GM18858 (cell line): ENCODE data around the gene CD58.

Source experiments
- ATAC-seq: cut with Tn5 transposase; IDR thresholded peaks from one replicate; pipeline ENCODE4 v1.9.1; 2021; ENCODE audit not compliant: unreplicated experiment

CD58 gene

DNA sequence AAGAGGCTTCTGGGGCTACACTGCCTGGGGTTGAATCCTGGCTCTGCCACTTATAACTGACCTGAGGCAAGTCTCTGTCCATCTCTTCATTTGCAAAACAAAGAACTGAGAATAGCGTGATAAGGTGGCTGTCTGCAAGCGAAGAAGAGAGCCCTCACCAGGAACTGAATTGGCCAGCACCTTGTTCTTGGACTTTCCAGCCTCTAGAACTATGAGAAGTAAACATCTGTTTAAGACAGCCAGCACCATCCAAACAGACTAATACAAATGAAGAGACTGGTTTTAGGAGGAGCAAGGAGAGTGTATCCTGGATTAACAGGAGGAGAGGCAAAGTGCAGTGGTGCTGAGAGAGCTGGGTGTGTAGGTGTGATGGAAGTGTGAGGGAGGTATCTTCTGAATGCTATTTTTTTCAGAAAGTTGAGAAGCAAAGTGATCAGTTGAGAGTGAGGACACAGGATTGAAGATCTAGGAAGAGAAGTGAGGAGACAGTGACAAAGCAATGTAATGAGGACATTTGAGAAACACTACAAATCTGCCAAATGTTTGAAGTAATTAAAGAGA lies 59.3 kb downstream of the CD58 start:
- no peak for ATAC-seq

DNA sequence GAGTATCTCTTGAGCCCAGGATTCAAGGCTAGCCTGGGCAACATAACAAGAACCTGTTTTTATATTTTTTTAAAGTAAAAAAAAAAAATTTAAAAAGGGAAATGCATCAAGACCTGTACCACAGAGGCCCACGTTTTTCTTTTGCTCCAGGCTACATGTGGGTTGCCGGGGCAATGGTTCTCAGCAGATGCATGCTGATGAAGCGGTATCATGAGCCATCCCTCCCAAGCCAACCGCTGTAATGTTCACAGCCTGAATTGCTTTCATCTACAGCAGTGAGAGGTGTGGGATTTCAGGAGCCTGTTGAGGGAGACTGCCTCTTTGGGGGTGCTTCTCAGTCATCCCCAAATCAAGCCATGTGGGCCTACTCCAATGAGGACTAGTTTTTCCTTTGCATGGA lies 60.5 kb downstream of the CD58 start:
- no peak for ATAC-seq

DNA sequence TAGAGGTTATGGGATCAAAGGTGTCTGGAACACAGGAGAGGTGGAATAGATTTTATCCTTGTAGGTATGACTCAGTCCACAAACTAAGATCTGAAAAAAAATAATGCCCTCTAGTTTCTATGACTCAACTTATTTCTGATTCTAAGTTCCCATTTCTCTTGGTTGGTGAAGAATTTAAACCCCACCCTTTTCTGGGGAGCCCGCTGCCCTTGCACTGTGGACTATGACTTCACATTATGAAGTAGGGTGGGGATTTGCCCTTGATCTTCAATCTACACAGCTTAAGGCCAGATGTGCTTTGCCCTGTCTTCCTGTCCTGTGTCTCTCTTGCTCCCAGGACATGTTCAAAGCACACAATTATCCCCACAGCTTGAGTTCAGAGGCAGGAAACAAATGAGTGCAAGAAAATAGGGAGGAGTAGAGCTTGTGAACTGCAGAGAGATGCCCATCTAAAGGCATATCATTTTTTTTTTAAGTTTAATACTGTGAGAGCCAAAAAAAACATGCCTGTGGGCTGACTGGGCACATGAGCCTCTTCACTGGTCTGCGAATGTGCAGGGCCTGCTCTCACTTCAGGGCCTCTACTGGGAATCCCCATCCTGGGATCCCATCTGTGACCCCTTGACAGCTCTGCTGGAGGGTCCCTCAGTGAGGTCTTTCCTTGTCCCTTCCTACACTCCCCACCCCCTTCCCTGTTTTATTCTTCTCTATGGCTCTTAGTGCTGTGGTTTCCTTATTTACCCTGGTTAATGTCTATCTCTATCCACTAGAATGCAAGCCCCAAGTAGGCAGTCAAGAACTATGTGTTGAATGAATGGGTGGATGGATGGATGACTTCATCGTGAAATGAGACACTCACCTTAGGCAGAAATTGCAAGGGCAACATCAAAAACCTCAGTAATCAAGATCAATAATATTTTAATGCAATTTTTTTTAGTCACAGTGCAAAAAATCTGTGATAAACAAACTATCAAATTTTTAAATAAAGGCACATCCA lies 61.5 kb downstream of the CD58 start:
- ATAC-seq, result peak; percentile 38

DNA sequence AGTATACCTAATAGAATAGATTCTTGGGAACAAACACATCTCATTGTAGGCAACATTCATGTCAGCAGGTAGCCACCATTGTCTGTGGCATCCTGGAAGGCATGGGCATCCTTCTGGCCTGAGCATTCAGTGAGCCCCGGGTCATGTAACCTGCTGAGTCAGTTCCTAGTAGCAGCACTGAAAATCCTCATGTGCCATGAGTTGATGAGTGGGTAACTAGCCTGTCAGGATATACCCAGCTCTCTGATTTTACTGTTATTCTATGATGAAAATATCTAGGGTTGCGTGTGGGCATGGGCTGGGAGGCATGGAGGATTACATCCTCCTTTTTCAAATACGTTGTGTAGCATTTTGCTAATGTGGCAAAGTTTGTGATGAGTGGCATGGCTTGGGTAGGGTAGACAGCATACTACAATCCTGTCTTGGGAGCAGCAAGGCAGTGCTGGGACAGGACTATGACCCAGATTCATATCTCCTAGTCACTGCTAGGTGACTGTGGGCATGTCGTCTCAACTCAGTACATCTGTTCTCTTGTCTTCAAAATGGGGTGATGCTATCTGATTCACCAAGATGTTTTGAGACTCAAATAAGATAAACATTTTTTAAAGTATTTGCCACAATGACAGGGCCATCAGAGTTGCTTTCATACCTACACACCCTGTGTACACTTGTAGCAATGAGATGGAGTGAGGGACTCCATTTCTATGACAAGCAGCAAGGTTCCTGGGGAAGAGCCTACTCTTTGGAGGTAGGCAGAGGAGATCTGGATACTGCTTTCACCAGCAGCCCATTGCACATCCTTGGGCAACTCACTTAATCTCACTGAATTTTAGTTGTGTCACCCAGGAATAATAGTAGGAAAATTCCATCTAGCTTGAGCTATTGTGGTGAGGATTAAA lies 62.5 kb downstream of the CD58 start:
- no peak for ATAC-seq

DNA sequence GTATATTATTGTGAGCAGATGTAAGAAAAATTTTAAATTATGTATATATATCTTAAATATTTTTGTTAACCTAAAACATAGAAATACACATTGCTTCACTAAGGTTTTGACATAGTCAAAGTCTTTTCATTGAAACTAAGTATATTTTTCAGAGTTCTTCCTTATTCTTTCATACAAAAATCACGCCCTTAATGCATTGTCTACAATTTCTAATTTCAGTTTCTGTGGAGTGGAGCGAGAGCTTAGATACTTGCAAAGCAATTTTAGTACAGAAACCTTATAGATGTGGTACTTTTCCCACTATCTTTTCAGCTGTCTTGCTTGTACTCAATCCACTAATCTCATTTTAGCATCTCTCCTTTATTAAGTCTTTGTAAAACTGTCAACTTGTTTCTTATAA lies 63.2 kb downstream of the CD58 start:
- ATAC-seq, result no peak

DNA sequence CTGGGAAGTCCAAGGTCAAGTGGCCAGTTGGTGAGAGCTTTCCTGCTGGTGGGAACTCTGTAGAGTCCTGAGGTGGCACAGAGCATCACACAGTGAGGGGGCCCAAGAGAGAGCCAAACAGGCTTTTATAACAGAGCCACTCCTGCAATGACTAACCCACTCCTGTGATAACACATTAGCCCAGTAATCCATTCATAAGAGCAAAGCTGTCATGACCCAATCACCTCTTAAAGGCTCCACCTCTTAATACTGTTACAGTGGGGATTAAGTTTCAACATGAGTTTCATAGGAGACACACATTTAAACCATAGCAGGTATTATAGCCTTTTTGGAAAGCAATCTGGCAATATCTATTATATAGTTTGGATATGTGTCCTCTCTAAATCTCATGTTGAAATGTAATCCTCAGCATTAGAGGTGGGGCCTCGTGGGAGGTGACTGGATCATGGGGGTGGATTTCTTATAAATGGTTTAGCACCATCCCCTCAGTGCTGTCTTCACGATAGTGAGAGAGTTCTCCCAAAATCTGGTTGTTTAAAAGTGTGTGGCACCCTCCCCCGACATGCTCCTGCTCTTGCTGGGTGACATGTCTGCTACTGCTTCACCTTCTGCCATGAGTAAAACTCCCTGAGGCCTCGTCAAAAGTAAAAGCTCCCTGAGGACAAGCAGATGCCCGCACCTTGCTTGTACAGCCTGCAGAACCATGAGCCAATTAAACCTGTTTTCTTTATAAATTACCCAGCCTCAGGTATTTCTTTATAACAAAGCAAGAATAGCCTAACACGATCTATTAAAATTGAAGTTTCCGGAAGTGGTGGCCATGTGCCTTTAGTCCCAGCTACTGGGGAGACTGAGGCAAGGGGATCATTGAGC lies 64.5 kb downstream of the CD58 start:
- ATAC-seq, result no peak

DNA sequence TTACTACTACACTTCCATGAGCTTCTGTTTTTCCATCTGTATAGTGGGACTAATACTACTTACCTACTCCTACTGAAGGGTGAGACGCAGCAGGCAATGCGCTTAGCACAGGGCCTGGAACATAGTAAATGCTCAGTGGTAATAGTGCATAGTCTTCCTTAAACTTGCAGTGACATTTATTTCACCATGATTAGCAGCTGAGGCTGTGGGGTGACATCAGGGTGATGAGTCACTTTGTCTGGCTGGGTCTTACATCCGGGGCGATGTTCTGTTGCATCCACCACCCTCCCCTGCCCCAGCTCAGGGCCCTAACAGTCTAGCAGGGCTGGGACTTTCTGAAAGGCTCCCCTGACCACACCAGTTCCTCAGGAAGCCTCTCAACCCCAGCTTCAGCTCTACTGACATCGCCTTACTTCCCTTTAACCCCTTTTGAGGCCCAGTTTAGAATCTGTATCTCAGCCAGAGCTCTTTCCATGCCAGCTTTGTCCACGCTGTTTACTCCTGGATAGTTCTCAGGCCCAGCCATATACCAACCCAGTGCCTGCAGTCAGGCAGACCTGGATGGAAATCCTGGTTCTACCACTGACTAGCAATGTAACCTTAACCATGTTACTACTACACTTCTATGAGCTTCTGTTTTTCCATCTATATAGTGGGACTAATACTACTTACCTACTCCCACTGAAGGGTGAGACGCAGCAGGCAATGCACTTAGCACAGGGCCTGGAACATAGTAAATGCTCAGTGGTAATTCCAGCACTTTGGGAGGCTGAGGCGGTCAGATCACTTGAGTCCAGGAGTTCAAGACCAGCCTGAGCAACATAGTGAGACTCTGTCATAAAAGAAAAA lies 66.3 kb downstream of the CD58 start:
- peak; percentile 80 for ATAC-seq

DNA sequence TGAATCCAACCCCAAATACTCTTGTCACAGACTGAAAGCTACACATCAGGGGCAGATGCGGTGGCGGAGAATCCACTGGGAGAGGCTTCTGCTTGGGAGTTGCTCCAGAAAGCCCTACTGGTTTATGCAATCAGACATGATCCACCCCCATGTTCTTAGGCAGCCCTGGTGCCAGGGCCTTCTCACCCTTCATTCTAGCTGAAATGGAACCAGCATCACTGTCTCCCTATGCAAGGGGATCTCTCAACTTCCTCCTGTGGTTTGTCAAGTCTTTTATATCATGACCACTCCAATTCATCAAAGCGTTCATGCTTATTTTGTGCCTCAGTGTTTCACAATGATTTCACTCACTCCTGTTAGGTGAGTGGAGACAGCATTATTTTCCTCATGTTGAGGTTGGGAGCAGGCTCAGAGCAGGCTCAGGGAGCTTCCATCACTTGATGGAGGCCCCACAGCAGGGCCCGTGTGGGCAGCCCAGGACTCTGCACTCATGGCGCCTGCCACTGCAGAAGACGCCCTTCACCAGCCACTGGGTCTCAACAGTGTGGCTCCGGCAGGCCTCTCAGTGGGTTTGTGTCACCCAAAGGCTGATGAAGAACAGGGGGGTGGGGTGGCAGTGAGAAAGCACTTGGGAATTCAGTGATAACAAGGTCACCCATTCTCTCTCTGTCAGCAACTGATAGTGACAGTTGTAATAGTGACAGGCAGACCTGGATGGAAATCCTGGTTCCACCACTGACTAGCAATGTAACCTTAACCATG lies 67.1 kb downstream of the CD58 start:
- no peak for ATAC-seq

DNA sequence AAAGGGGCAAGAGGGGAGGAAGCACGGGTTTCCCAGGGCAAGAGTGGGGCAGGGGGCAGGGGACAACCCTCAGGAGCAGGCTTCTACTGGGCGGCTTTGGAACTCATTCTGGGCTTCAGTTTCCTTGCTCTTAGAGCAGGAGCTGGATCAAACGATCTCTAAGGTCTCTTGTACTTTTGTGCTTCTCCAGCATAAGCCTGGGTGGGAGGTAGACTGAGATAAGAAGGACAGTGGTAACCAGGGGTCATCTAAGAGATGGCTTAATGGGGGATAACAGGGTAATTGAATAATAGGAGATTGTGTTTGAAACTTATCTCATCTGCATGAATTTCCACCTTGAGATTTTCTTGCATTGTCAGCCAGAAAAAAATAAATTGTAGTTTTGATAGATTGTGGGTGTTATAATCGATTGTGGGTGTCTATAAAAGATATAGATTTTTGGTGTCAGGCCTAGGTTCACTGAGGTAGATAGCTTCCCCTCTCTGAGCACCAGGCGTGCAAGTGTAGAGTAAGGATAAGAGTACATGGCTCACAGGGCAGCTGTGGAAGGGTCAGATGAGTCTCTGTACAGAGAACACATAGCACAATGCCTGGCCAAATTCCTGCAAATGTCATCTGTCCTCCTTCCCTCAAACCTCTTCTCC lies 68.0 kb downstream of the CD58 start:
- no peak for ATAC-seq

DNA sequence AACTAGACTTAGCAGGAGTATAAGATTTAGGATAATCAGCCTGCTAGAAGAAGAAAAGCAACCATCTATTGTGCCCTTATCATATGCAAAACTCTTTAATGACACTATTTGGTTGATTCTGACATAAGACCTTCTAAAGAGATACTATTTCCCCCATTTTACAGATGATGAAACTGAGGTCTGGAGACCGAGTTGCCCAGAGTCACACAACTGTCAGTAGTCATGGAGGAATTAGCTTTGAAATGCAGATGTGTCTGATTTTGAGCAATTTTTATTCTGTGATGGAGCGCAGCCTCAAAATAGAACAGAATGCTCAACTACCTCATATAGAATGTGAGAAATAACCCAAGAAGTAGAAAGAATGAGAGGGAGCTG lies 69.0 kb downstream of the CD58 start:
- ATAC-seq, result no peak

DNA sequence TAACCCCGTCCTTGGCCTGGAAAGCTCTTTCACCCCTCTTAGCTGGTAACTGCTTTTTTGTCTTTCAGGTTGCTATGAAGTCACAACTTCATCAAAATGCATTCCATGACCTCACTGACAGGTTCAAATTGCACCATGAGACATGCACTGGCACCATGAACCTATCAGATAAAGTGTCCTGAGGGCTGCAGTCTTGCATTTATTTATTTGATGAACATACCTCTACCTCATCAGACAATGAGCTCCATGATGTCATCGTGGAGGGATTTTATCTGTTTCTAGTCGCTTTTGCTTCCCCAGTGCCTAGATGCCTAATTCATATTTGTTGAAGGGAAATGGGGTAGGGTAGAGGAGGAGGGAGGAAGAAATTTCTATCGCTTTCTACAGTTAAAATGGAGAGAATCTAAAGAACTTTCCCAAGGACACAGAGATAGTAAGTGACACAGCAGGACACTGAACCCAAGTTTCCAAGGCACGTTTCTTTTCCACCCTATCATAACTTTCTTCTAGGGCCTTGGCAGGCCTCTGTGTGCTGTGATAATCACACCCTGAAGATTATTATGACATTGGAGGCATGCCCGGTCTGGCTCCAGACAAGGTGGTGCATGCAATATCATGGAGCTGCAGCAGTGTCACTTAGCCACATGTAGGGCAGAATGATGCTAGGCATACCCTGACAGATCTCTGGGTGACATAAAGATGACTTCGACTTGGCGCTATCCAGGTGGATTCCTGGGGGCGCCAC lies 69.5 kb downstream of the CD58 start:
- ATAC-seq, result no peak

DNA sequence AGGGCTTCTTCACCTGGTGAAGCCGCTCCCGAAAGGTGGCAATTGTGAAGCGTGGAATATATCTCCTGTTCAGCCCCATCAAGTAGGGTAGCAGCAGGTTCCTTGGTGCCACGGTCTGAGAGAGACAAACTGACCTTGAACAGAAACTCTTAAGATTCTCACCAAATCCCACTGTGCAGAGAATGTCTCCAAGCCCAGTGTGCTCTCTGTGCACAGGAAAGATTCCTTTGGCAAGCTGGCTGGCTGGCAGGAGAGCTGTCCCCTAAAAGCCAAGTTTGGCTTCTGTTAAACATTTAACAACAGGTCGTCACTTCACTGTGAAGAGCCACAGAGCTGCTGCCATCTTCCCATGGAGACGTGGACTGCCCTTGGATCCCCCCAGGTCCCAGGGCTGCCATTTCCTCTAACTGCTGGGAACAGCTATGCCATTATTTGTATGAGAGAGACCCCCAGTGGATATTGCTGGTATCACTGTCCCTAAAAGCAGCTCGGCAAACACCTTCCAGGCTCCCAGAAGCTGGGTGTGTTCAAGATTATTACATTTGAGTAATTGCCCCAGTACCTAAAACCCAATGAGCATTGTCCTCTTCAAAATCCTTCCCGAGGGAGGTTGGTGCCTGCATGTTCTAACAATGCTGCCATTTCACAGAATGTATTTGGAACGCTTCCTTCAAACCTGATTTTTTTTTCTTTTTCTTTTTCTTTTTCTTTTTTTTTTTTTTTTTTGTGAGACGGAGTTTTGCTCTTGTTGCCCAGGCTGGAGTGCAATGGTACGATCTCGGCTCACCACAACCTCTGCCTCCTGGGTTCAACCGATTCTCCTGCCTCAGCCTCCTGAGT lies 71.8 kb downstream of the CD58 start:
- no peak for ATAC-seq

DNA sequence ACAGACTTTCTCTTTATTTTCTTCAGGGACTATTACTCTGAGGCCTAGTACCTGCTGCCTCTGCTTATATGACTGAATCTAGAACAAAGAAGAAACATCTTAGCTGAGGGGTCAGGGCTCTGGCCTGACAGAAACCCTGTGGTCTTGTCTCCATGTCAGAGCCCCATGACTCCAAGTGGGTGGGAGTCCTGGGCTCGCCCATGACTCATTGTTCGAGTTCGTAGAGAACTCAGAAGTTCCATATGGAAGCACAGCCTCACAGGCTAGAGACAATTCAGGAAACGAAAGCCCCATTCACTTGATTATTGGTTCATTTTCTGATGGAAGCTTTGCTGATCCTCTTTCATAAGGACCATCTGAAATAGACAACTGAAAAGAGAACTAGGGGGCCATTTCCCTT lies 73.2 kb downstream of the CD58 start:
- no peak for ATAC-seq

DNA sequence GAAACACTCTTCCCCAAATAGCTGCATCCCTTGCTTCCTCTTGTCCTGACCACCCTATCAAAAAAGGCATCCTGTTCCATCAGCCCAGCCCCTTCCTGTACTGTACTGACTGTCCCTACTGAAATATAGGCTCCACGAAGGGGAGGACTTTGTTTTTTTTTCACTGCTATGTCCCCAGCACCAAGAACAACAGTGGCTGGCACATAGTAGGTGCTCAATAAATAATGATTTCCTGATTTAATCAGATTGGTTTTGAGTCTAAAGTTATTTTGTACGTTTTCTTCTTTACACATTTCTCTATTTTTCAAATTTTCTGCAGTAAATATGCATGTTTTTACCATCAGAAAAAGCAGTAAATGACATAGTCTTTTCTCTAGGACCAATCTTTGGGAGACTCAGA lies 73.9 kb downstream of the CD58 start:
- no peak for ATAC-seq

DNA sequence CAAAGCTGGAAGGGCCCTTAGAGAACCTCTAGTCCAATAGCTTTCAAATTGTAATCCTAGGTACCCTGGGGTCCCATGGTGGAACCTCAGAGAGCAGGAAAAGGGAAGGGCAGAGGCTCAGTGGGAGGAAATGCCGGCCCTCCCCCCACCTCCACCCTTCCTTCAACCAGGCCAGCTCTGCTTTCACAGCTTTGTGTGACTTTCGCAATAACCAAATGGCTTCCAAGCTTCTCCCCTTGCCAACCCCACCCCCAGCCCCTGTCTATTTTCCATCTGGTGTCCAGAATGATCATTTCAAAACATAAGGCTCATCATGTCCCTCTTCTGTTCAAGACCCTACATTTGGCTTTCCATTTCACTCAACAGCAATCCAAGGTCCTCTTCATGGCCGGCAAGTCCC lies 74.4 kb downstream of the CD58 start:
- ATAC-seq, result no peak

DNA sequence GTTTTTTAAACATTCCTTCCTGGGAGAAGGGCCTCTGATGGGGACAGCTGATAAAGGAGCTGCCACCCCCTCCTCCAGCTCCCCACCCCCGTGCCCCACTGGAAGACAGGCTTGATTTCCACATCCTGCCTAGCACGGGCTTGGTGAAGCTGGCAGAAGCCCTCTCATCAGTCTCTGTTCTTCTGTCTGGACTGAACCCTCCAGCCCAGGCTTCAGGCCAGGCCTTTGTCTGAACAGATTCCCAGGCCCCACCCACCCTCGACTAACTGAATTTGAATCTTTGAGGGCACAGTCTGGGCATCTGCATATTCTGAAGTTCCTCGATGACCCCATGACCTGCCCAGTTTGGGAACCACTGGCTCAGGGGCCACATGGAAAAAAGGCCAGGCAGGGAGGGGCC lies 75.3 kb downstream of the CD58 start:
- ATAC-seq, result no peak

DNA sequence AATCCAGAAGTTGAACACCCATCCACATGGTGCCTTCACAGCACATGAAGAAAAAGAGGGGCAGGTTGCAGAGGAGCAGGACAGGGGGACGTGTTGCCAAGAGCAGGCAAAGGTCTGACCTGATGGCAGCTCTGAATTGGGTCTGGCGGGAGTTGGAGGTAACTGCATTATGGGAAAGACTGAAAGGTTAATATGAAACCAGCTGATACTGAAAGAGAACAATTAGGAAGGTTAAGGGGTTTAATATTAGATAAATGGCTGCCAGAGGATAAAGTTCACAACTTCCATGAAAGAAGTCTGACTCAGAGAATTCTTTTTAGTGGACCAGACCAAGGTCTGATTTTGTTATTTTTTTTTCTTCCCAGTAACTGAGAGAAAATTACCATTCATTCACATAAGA lies 76.1 kb downstream of the CD58 start:
- no peak for ATAC-seq
